Measurements from ENCODE around the gene CCDC183. TPM values are rescaled to one million over a fixed set of nuclear protein-coding genes. Genes with fewer than 3 reads are reported as not detected.
"Not testable (repeated sequence)": the region's sequence is repeated elsewhere in the genome, so short reads cannot be mapped to it uniquely, and the experiment has no call there.

Gene CCDC183
- total RNA-seq, 1 donor from 2014 or later: 3.7 TPM

- intact Hi-C loops (cut with DNase I): no loop called here
- H3K36me3 ChIP-seq: peaks cover 12% of the 10 kb centered on the region
- no peak for DNase-seq
- H3K27ac ChIP-seq: no peak overlapping the region
- TF ChIP-seq, protein P1, sequence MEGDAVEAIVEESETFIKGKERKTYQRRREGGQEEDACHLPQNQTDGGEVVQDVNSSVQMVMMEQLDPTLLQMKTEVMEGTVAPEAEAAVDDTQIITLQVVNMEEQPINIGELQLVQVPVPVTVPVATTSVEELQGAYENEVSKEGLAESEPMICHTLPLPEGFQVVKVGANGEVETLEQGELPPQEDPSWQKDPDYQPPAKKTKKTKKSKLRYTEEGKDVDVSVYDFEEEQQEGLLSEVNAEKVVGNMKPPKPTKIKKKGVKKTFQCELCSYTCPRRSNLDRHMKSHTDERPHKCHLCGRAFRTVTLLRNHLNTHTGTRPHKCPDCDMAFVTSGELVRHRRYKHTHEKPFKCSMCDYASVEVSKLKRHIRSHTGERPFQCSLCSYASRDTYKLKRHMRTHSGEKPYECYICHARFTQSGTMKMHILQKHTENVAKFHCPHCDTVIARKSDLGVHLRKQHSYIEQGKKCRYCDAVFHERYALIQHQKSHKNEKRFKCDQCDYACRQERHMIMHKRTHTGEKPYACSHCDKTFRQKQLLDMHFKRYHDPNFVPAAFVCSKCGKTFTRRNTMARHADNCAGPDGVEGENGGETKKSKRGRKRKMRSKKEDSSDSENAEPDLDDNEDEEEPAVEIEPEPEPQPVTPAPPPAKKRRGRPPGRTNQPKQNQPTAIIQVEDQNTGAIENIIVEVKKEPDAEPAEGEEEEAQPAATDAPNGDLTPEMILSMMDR (IDR thresholded peaks at IDR 0.05): no peak
- peaks cover 10% of the 10 kb centered on the region for H3K27me3 ChIP-seq (ENCODE audit: low read depth)
- peaks cover 28% of the 10 kb centered on the region for H3K4me1 ChIP-seq
- H3K4me3 ChIP-seq: no peak overlapping the region
- ATAC-seq: no peak
- H3K9me3 ChIP-seq: no peaks in the 10 kb centered on the region
Observed at GRCh38 chr9:136793086-136793946, 2.8 kb upstream of the CCDC183 start.

GRCh38 chr9:136794281-136794999, 1.7 kb upstream of the CCDC183 start:
- ATAC-seq: no peak
- TF ChIP-seq, protein P1 (IDR thresholded peaks at IDR 0.05): no peak
- no peak for DNase-seq
- Histone ChIP-seq H3K4me3 (no peak overlapping the region), H3K27ac (no peak overlapping the region), H3K4me1 (peaks cover 37% of the 10 kb centered on the region), H3K36me3 (peaks cover 12% of the 10 kb centered on the region), H3K9me3 (no peaks in the 10 kb centered on the region), H3K27me3 (ENCODE audit: low read depth) (peaks cover 21% of the 10 kb centered on the region)
- intact Hi-C loops (cut with DNase I): no loop called here

- peaks cover 41% of the 10 kb centered on the region for H3K4me1 ChIP-seq
- no peak for ATAC-seq
- H3K9me3 ChIP-seq: no peaks in the 10 kb centered on the region
- H3K36me3 ChIP-seq: peaks cover 12% of the 10 kb centered on the region
- H3K27ac ChIP-seq: no peak overlapping the region
- intact Hi-C loops (cut with DNase I): no loop called here
- TF ChIP-seq, protein P1 (IDR thresholded peaks at IDR 0.05): no peak
- H3K27me3 ChIP-seq (ENCODE audit: low read depth): peaks cover 26% of the 10 kb centered on the region
- H3K4me3 ChIP-seq: no peak overlapping the region
- DNase-seq: no peak
Observed at GRCh38 chr9:136795000-136795348, 1.2 kb upstream of the CCDC183 start.

GRCh38 chr9:136796775-136797347, 723 bp downstream of the CCDC183 start:
- DNase-seq; H3K4me3 ChIP-seq; H3K9me3 ChIP-seq; ATAC-seq; intact Hi-C loops (cut with DNase I); H3K27ac ChIP-seq: not testable (repeated sequence)
- peaks cover 44% of the 10 kb centered on the region for H3K27me3 ChIP-seq (ENCODE audit: low read depth)
- peaks cover 48% of the 10 kb centered on the region for H3K4me1 ChIP-seq
- peaks cover 12% of the 10 kb centered on the region for H3K36me3 ChIP-seq

- DNase-seq (no peak), ATAC-seq (no peak)
- H3K27ac ChIP-seq: no peak overlapping the region
- H3K36me3 ChIP-seq: peaks cover 1% of the 10 kb centered on the region
- H3K4me3 ChIP-seq: peak overlapping the region; percentile 55
- TF ChIP-seq, protein P1 (IDR thresholded peaks at IDR 0.05): no peak
- intact Hi-C loops (cut with DNase I): no loop called here
- no peaks in the 10 kb centered on the region for H3K9me3 ChIP-seq
- peaks cover 32% of the 10 kb centered on the region for H3K4me1 ChIP-seq
- peaks cover 50% of the 10 kb centered on the region for H3K27me3 ChIP-seq (ENCODE audit: low read depth)
Observed at GRCh38 chr9:136798708-136799078, 2.6 kb downstream of the CCDC183 start.

Measured in lower lobe of right lung (tissue), 2 donors.